Astrocyte (in vitro differentiated cells and primary cell): ENCODE data around the gene MED28. TPM values are rescaled to one million over a fixed set of nuclear protein-coding genes. Genes with fewer than 3 reads are reported as not detected.

ENCODE experiments used
- DNase-seq: peaks from one replicate; pipeline ENCODE4 v3.0.0-alpha.2; 2010; ENCODE audit warnings: low read depth
- FAIRE-seq: peaks from 2 replicates; lab custom pipeline; 2011; peaks lifted over from hg19 to GRCh38; lab: Jason Lieb, UNC
- H2AFZ ChIP-seq: 2 replicates; pipeline ENCODE4 v1.6.0; 2012; ENCODE audit warnings: low read depth, low read length, inconsistent platforms
- H3K27ac ChIP-seq: 2 replicates; pipeline ENCODE4 v1.5.1; 2011; ENCODE audit warnings: low read depth, low read length, inconsistent platforms
- H3K27me3 ChIP-seq: 2 replicates; pipeline ENCODE4 v1.6.0; 2011; ENCODE audit warnings: low read length, inconsistent platforms; ENCODE audit not compliant: insufficient read depth
- H3K36me3 ChIP-seq: 2 replicates; pipeline ENCODE4 v1.5.1; 2011; ENCODE audit warnings: low read length, inconsistent platforms; ENCODE audit not compliant: insufficient read depth
- H3K4me1 ChIP-seq: 2 replicates; pipeline ENCODE4 v1.5.1; 2011; ENCODE audit warnings: low read length, inconsistent platforms; ENCODE audit not compliant: insufficient read depth
- H3K4me2 ChIP-seq: 2 replicates; pipeline ENCODE4 v1.6.0; 2012; ENCODE audit warnings: low read length, inconsistent platforms
- H3K4me3 ChIP-seq: 2 replicates; pipeline ENCODE4 v1.5.1; 2011; ENCODE audit warnings: low read depth, mild to moderate bottlenecking, low read length, inconsistent platforms; ENCODE audit not compliant: insufficient read depth
- H3K79me2 ChIP-seq: 2 replicates; pipeline ENCODE4 v1.6.0; 2012; ENCODE audit warnings: mild to moderate bottlenecking, low read length, inconsistent platforms; ENCODE audit not compliant: insufficient read depth
- H3K9ac ChIP-seq: 2 replicates; pipeline ENCODE4 v1.6.0; 2012; ENCODE audit warnings: mild to moderate bottlenecking, low read length, inconsistent platforms
- H3K9me3 ChIP-seq: 2 replicates; pipeline ENCODE4 v1.5.1; 2012; ENCODE audit warnings: low read depth, mild to moderate bottlenecking, low read length, inconsistent platforms; ENCODE audit not compliant: insufficient read depth
- H4K20me1 ChIP-seq: 2 replicates; pipeline ENCODE4 v1.6.0; 2012; ENCODE audit warnings: low read length, inconsistent platforms; ENCODE audit not compliant: insufficient read depth
- H3K27ac Mint-ChIP-seq: one replicate; pipeline ENCODE4 v1.8.0; 2021; ENCODE audit warnings: mild to moderate bottlenecking, mixed read lengths; ENCODE audit not compliant: unreplicated experiment
- H3K27me3 Mint-ChIP-seq: one replicate; pipeline ENCODE4 v1.8.0; 2021; ENCODE audit warnings: low read depth, mixed read lengths; ENCODE audit not compliant: unreplicated experiment
- H3K36me3 Mint-ChIP-seq: one replicate; pipeline ENCODE4 v1.8.0; 2021; ENCODE audit warnings: low read depth, mixed read lengths; ENCODE audit not compliant: unreplicated experiment
- H3K4me1 Mint-ChIP-seq: one replicate; pipeline ENCODE4 v1.8.0; 2021; ENCODE audit warnings: low read depth, mixed read lengths; ENCODE audit not compliant: unreplicated experiment
- H3K4me3 Mint-ChIP-seq: one replicate; pipeline ENCODE4 v1.8.0; 2021; ENCODE audit warnings: mild to moderate bottlenecking, moderate library complexity, mixed read lengths; ENCODE audit not compliant: unreplicated experiment
- H3K9me3 Mint-ChIP-seq: one replicate; pipeline ENCODE4 v1.8.0; 2021; ENCODE audit warnings: mild to moderate bottlenecking, mixed read lengths; ENCODE audit not compliant: unreplicated experiment
- EZH2 ChIP-seq: IDR thresholded peaks from 2 replicates; pipeline ENCODE4 v1.6.1; 2012; ENCODE audit warnings: mild to moderate bottlenecking, low read length, inconsistent platforms; ENCODE audit not compliant: insufficient read depth
- total RNA-seq: library from RNA; stranded (reverse); gene quantifications from 2 replicates; pipeline ENCODE4 v1.2.1, GENCODE V29; 2021
- TF ChIP-seq, protein P1 (sequence below): IDR thresholded peaks from 2 replicates; pipeline ENCODE4 v1.5.1; 2011; ENCODE audit warnings: low read depth, mild to moderate bottlenecking, inconsistent platforms, low read length, moderate library complexity; ENCODE audit not compliant: insufficient read depth

The MED28 gene
- total RNA-seq, 1 donor from 2014 or later: 42.6 TPM

DNA sequence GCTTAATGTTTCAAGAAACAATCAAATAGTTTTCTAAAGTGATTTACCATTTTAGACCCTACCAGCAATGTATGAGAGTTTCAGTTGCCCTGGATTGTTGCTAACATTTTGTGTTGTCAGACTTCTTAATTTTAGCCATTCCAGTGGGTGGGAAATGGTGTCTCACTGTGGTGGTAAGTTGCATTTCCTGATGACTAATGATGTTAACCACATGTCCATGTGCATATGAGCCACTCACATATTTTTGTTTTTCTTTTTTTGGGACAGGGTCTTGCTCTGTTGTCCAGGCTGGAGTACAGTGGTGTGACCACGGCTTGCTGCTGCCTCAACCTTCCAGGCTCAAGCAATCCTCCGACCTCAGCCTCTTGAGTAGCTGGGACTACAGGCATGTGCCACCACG is 48.3 kb downstream of the MED28 start:
- Mint-ChIP-seq H3K27ac (no peak overlapping the region), H3K9me3 (no peaks in the 10 kb centered on the region), H3K4me3 (no peak overlapping the region), H3K36me3 (no peaks in the 10 kb centered on the region), H3K27me3 (peaks cover 6% of the 10 kb centered on the region), H3K4me1 (no peaks in the 10 kb centered on the region)
- Histone ChIP-seq H3K27me3 (no peaks in the 10 kb centered on the region), H3K36me3 (no peaks in the 10 kb centered on the region), H3K9me3 (no peaks in the 10 kb centered on the region), H3K4me2 (no peak overlapping the region), H3K4me3 (no peak overlapping the region), H2AFZ (no peak overlapping the region), H3K9ac (no peak overlapping the region), H4K20me1 (no peaks in the 10 kb centered on the region), H3K4me1 (no peaks in the 10 kb centered on the region), H3K27ac (no peak overlapping the region), H3K79me2 (no peaks in the 10 kb centered on the region)
- TF ChIP-seq, protein P1, sequence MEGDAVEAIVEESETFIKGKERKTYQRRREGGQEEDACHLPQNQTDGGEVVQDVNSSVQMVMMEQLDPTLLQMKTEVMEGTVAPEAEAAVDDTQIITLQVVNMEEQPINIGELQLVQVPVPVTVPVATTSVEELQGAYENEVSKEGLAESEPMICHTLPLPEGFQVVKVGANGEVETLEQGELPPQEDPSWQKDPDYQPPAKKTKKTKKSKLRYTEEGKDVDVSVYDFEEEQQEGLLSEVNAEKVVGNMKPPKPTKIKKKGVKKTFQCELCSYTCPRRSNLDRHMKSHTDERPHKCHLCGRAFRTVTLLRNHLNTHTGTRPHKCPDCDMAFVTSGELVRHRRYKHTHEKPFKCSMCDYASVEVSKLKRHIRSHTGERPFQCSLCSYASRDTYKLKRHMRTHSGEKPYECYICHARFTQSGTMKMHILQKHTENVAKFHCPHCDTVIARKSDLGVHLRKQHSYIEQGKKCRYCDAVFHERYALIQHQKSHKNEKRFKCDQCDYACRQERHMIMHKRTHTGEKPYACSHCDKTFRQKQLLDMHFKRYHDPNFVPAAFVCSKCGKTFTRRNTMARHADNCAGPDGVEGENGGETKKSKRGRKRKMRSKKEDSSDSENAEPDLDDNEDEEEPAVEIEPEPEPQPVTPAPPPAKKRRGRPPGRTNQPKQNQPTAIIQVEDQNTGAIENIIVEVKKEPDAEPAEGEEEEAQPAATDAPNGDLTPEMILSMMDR: no peak
- no peak for TF ChIP-seq EZH2
- FAIRE-seq (no peak), DNase-seq (peak; percentile 25)

DNA sequence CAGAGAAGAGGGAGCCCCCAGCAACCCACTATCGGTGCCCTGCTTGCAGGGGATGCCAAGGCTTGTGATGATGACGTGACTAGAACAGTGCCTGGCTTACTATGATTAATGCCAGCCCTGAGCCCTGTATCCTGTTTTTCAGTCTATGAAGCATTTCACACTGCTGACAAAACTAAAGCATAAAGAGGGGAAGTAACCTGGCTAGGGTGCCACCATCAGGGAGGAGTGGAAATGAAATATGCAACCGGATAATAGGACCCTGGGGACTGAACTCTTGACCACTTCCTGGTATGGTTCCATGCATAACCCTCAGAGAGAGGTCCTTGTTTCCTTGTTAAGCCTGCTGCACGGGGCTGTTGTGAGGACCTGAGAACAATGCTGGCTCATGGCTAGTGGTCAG is 50.3 kb downstream of the MED28 start:
- TF ChIP-seq EZH2: no peak
- TF ChIP-seq, protein P1: no peak
- no peaks in the 10 kb centered on the region for H3K4me1 Mint-ChIP-seq
- no peak overlapping the region for H3K27ac Mint-ChIP-seq
- H3K9me3 Mint-ChIP-seq: no peaks in the 10 kb centered on the region
- no peak overlapping the region for H3K4me3 Mint-ChIP-seq
- Histone ChIP-seq H3K79me2 (no peaks in the 10 kb centered on the region), H3K4me1 (no peaks in the 10 kb centered on the region), H3K27ac (no peak overlapping the region), H3K9ac (no peak overlapping the region), H3K36me3 (no peaks in the 10 kb centered on the region), H3K9me3 (no peaks in the 10 kb centered on the region), H3K27me3 (no peaks in the 10 kb centered on the region), H3K4me2 (no peak overlapping the region), H3K4me3 (no peak overlapping the region), H2AFZ (peak overlapping the region; percentile 4), H4K20me1 (no peaks in the 10 kb centered on the region)
- peaks cover 3% of the 10 kb centered on the region for H3K27me3 Mint-ChIP-seq
- DNase-seq (no peak), FAIRE-seq (no peak)
- H3K36me3 Mint-ChIP-seq: no peaks in the 10 kb centered on the region

- Mint-ChIP-seq H3K4me3 (no peak overlapping the region), H3K9me3 (no peaks in the 10 kb centered on the region), H3K27ac (no peak overlapping the region), H3K4me1 (no peaks in the 10 kb centered on the region), H3K27me3 (peaks cover 3% of the 10 kb centered on the region), H3K36me3 (no peaks in the 10 kb centered on the region)
- Histone ChIP-seq H3K4me1 (no peaks in the 10 kb centered on the region), H3K4me3 (no peak overlapping the region), H2AFZ (no peak overlapping the region), H3K27ac (no peak overlapping the region), H3K9me3 (no peaks in the 10 kb centered on the region), H4K20me1 (no peaks in the 10 kb centered on the region), H3K27me3 (no peaks in the 10 kb centered on the region), H3K9ac (no peak overlapping the region), H3K36me3 (no peaks in the 10 kb centered on the region), H3K4me2 (no peak overlapping the region), H3K79me2 (no peaks in the 10 kb centered on the region)
- FAIRE-seq: no peak
- no peak for DNase-seq
- TF ChIP-seq, protein P1: no peak
- TF ChIP-seq EZH2: no peak
Observed at GRCh38 chr4:17665346-17665745, 50.9 kb downstream of the MED28 start.
